Endothelial cell of umbilical vein (primary cell): ENCODE data around the gene UST. TPM values are rescaled to one million over a fixed set of nuclear protein-coding genes. Genes with fewer than 3 reads are reported as not detected.

Experiments
- BruUV-seq: library from RNA; stranded (reverse); fragments of 400-500 nt; replicated peaks from 2 replicates; lab custom pipeline; 2021; lab: Mats Ljungman, UMichigan
- CTCF ChIA-PET: fragments of 300-600, 350-600 bp; sonication (Branson Sonifier 250); formaldehyde crosslinking; loops from one replicate; lab custom pipeline; 2021; ENCODE audit warnings: antibody characterized with exemption, inconsistent platforms; lab: Charles Lee
- POLR2A ChIA-PET: fragments of 300-600, 350-600 bp; sonication (Branson Sonifier 250); formaldehyde crosslinking; loops from one replicate; lab custom pipeline; 2021; ENCODE audit warnings: antibody characterized with exemption, inconsistent platforms; lab: Charles Lee
- DNase-seq: peaks from one replicate; pipeline ENCODE4 v3.0.0-alpha.2; 2011; ENCODE audit warnings: low read depth, low spot score
- FAIRE-seq: peaks from 2 replicates; lab custom pipeline; 2011; peaks lifted over from hg19 to GRCh38; lab: Jason Lieb, UNC
- H2AFZ ChIP-seq: 2 replicates; pipeline ENCODE4 v1.6.0; 2012; ENCODE audit warnings: low read depth, low read length, control low read depth, inconsistent platforms
- H3K27ac ChIP-seq: 2 replicates; pipeline ENCODE4 v1.5.1; 2011; ENCODE audit warnings: low read depth, mild to moderate bottlenecking, control low read depth, low read length, moderate library complexity; ENCODE audit not compliant: insufficient read depth
- H3K27me3 ChIP-seq, 2 experiments: 2 replicates each; pipeline versions ENCODE4 v1.6.0 to v1.6.1; 2011; ENCODE audit warnings: low read length in 2 of 2, mixed read lengths in 1 of 2; ENCODE audit not compliant: control insufficient read depth in 2 of 2, insufficient read depth in 2 of 2
- H3K36me3 ChIP-seq, 2 experiments: 2 replicates in 1 of 2; 3 replicates in 1 of 2; pipeline ENCODE4 v1.5.1; 2011; ENCODE audit warnings: low read length in 2 of 2, mild to moderate bottlenecking in 1 of 2, moderate library complexity in 1 of 2; ENCODE audit not compliant: control insufficient read depth in 2 of 2, insufficient read depth in 2 of 2; ENCODE audit errors: extremely low read depth in 1 of 2
- H3K4me1 ChIP-seq: 3 replicates; pipeline ENCODE4 v1.5.1; 2011; ENCODE audit warnings: mild to moderate bottlenecking, low read length; ENCODE audit not compliant: control insufficient read depth, insufficient read depth; ENCODE audit errors: extremely low read depth
- H3K4me2 ChIP-seq: 2 replicates; pipeline ENCODE4 v1.6.1; 2011; ENCODE audit warnings: low read length, control low read depth, mixed read lengths; ENCODE audit not compliant: insufficient read depth
- H3K4me3 ChIP-seq, 3 experiments: fragments of 200-600 bp in 1 of 3; sonication (generic), shearing (Covaris generic) in 1 of 3; replicated peaks in 1 of 3; 2 replicates each; pipeline ENCODE4 v1.5.1; 2011 to 2016; ENCODE audit warnings: control low read depth in 3 of 3, low read length in 3 of 3, mild to moderate bottlenecking in 2 of 3, inconsistent platforms in 1 of 3, low read depth in 1 of 3, moderate library complexity in 1 of 3; ENCODE audit not compliant: insufficient read depth in 1 of 3
- H3K79me2 ChIP-seq: 2 replicates; pipeline ENCODE4 v1.6.0; 2012; ENCODE audit warnings: low read length, inconsistent platforms; ENCODE audit not compliant: control insufficient read depth, insufficient read depth
- H3K9ac ChIP-seq: replicated peaks from 2 replicates; pipeline ENCODE3; 2011; ENCODE audit warnings: low read length, control low read depth; ENCODE audit not compliant: insufficient read depth; ENCODE audit errors: extremely low read depth
- H3K9me1 ChIP-seq: replicated peaks from 3 replicates; pipeline ENCODE4 v1.6.0; 2011; ENCODE audit warnings: mild to moderate bottlenecking, low read length; ENCODE audit not compliant: control insufficient read depth, insufficient read depth; ENCODE audit errors: extremely low read depth
- H3K9me3 ChIP-seq: replicated peaks from 2 replicates; pipeline ENCODE4 v1.5.1; 2012; ENCODE audit warnings: low read length, inconsistent platforms; ENCODE audit not compliant: control insufficient read depth, insufficient read depth
- H4K20me1 ChIP-seq: replicated peaks from 2 replicates; pipeline ENCODE3; 2011; ENCODE audit warnings: mild to moderate bottlenecking, low read length; ENCODE audit not compliant: control insufficient read depth, insufficient read depth; ENCODE audit errors: extremely low read depth
- EZH2 ChIP-seq: IDR thresholded peaks from 2 replicates; pipeline ENCODE4 v1.6.1; 2012; ENCODE audit warnings: borderline replicate concordance, low read depth, mild to moderate bottlenecking, moderate library complexity, low read length, inconsistent platforms; ENCODE audit not compliant: severe bottlenecking
- FOS ChIP-seq: IDR thresholded peaks from 2 replicates; pipeline ENCODE4 v1.6.1; 2011; ENCODE audit warnings: mild to moderate bottlenecking, low read length, moderate library complexity, borderline replicate concordance; ENCODE audit not compliant: insufficient read depth
- GATA2 ChIP-seq: IDR thresholded peaks from 2 replicates; pipeline ENCODE4 v1.7.0; 2011; ENCODE audit warnings: low read depth, mild to moderate bottlenecking, moderate library complexity, mixed read lengths, low read length; ENCODE audit not compliant: insufficient read length, insufficient read depth
- JUN ChIP-seq: IDR thresholded peaks from 2 replicates; pipeline ENCODE4 v1.6.1; 2011; ENCODE audit warnings: borderline replicate concordance, low read depth; ENCODE audit not compliant: insufficient read length, insufficient read depth
- MYC ChIP-seq: IDR thresholded peaks from one replicate; pipeline ENCODE4 v1.6.1; 2011; ENCODE audit warnings: mild to moderate bottlenecking, low read depth, low read length
- POLR2A ChIP-seq: IDR thresholded peaks from 2 replicates; pipeline ENCODE4 v1.6.1; 2012; ENCODE audit warnings: low read depth, mild to moderate bottlenecking, control low read depth, low read length
- POLR2AphosphoS5 ChIP-seq: IDR thresholded peaks from 2 replicates; pipeline ENCODE4 v1.6.1; 2012; ENCODE audit warnings: low read depth, mild to moderate bottlenecking, control low read depth, low read length, moderate library complexity; ENCODE audit not compliant: insufficient read depth
- dilution Hi-C: fragments of 300-500 bp; cut with MboI; formaldehyde crosslinking; loops from one replicate; pipeline ENCODE4 v1.15.0; 2019; ENCODE audit warnings: low sequenced_read_pairs; ENCODE audit not compliant: extremely low pct_ligation_motif_present
- intact Hi-C: fragments of 100-400 bp; cut with micrococcal nuclease; formaldehyde crosslinking; loops from one replicate; pipeline ENCODE4 v1.10.0; 2022
- polyA plus RNA-seq, 4 experiments: library from polyadenylated mRNA; depleted of rRNA in 3 of 4; stranded (reverse) in 3 of 4; unstranded in 1 of 4; fragments of >200 nt; gene quantifications; 2 replicates each; pipeline versions ENCODE4 v1.2.1 to v1.2.3, GENCODE V29; 2011 to 2012; ENCODE audit warnings: missing spikeins in 1 of 4
- total RNA-seq: library from RNA; stranded (reverse); gene quantifications from 2 replicates; pipeline ENCODE4 v1.2.3, GENCODE V29; 2021
- TF ChIP-seq, protein P1 (sequence below), 2 donors: IDR thresholded peaks; 1 replicate in 1 of 2; 2 replicates in 1 of 2; pipeline ENCODE4 v1.5.1; 2011; ENCODE audit warnings: low read length in 2 of 2, mild to moderate bottlenecking in 2 of 2, moderate library complexity in 2 of 2, control low read depth in 1 of 2, inconsistent platforms in 1 of 2, low read depth in 1 of 2; ENCODE audit not compliant: insufficient read depth in 1 of 2; ENCODE audit errors: extremely low read depth in 1 of 2
- TF ChIP-seq, protein P2 (sequence below): IDR thresholded peaks from 2 replicates; pipeline ENCODE4 v1.6.1; 2011; ENCODE audit not compliant: insufficient read depth, insufficient read length

Gene UST
- total and polyA plus RNA-seq, 2 donors (not counting 3 experiments of a cell fraction or from before 2014, with no cell fraction given) = 0.26 to 0.84 TPM

- DNase-seq (peak; percentile 42), FAIRE-seq (peak; percentile 78)
- Histone ChIP-seq H3K9me3 (no peaks in the 10 kb centered on the region), H2AFZ (no peak overlapping the region), H3K4me1 (peaks cover 13% of the 10 kb centered on the region), H3K9me1 (no peaks in the 10 kb centered on the region), H3K79me2 (no peaks in the 10 kb centered on the region), H3K4me3 (no peak overlapping the region), H3K9ac (no peak overlapping the region), H3K27me3 (no peaks in the 10 kb centered on the region), H4K20me1 (no peaks in the 10 kb centered on the region), H3K27ac (peak overlapping the region; percentile 15), H3K4me2 (peak overlapping the region; percentile 77), H3K36me3 (no peaks in the 10 kb centered on the region)
- TF ChIP-seq FOS (peak; percentile 71), JUN (peak; percentile 65), POLR2AphosphoS5 (no peak)
- dilution Hi-C loops (no loop called here), intact Hi-C loops (no loop called here)
- ChIA-PET POLR2A (no interaction called here), CTCF (interaction anchor here (1.4 to 1.5 kb wide), 2 partner anchors 15 to 21 kb away, joined by 5 to 6 read pairs; no protein-coding TSS in a partner anchor)
- BruUV-seq = no TSS peak
These were observed 302.4 kb downstream of the UST start for GRCh38 chr6:149049230-149049629.

DNA sequence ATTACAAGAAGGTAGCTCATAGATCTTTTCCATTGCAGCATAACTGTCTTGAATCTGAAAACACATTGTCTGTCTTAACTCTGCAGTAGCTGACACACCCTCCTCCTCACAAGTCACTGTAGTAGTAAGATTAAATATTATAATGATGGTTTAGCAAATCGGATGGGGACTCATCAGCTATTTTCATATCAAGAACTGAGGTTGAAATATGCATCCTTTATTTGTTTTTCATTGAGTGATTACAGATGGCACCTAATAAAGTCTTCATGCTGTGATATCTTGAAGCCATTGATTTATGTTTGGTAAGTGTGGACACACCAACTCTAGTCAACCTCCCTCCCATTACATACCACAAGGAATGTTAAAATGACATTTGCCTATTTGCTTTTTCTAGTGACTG is 303.3 kb downstream of the UST start:
- Histone ChIP-seq H3K4me2 (no peak overlapping the region), H3K36me3 (no peaks in the 10 kb centered on the region), H3K27me3 (no peaks in the 10 kb centered on the region), H3K27ac (no peak overlapping the region), H3K9me1 (no peaks in the 10 kb centered on the region), H4K20me1 (no peaks in the 10 kb centered on the region), H3K4me1 (peaks cover 13% of the 10 kb centered on the region), H3K79me2 (no peaks in the 10 kb centered on the region), H3K9ac (no peak overlapping the region), H3K9me3 (no peaks in the 10 kb centered on the region), H2AFZ (no peak overlapping the region), H3K4me3 (no peak overlapping the region)
- intact Hi-C loops (no loop called here), dilution Hi-C loops (no loop called here)
- TF ChIP-seq, protein P1, sequence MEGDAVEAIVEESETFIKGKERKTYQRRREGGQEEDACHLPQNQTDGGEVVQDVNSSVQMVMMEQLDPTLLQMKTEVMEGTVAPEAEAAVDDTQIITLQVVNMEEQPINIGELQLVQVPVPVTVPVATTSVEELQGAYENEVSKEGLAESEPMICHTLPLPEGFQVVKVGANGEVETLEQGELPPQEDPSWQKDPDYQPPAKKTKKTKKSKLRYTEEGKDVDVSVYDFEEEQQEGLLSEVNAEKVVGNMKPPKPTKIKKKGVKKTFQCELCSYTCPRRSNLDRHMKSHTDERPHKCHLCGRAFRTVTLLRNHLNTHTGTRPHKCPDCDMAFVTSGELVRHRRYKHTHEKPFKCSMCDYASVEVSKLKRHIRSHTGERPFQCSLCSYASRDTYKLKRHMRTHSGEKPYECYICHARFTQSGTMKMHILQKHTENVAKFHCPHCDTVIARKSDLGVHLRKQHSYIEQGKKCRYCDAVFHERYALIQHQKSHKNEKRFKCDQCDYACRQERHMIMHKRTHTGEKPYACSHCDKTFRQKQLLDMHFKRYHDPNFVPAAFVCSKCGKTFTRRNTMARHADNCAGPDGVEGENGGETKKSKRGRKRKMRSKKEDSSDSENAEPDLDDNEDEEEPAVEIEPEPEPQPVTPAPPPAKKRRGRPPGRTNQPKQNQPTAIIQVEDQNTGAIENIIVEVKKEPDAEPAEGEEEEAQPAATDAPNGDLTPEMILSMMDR (IDR thresholded peaks at IDR 0.05; ENCODE audit: extremely low read depth in 1 of 2, insufficient read depth in 1 of 2, low read depth in 1 of 2, low read length in 2 of 2) = no peak
- TF ChIP-seq POLR2A (no peak), EZH2 (no peak), FOS (no peak), POLR2AphosphoS5 (no peak), MYC (no peak), GATA2 (no peak), JUN (no peak)
- TF ChIP-seq, protein P2, sequence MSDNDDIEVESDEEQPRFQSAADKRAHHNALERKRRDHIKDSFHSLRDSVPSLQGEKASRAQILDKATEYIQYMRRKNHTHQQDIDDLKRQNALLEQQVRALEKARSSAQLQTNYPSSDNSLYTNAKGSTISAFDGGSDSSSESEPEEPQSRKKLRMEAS = no peak
- POLR2A ChIA-PET = no interaction called here
- FAIRE-seq (no peak), DNase-seq (no peak)
- CTCF ChIA-PET = interaction anchor here (1.4 to 1.5 kb wide), 2 partner anchors 14 to 22 kb away, joined by 5 to 6 read pairs; no protein-coding TSS in a partner anchor
- no TSS peak for BruUV-seq
